ENCODE measurements around the gene FNDC5.
"Not testable (repeated sequence)": the region's sequence is repeated elsewhere in the genome, so short reads cannot be mapped to it uniquely, and the experiment has no call there.

The FNDC5 gene

GRCh38 chr1:32870615-32871363, at the start of gene FNDC5:
FNDC5 (minus strand) TSS chr1:32870912.
- DNase-seq (ENCODE audit: low read depth, low spot score): no peak

- DNase-seq (ENCODE audit: low read depth, low spot score): no peak
Observed at GRCh38 chr1:32919811-32920733, 49.4 kb upstream of the FNDC5 start.

- no peak for DNase-seq (ENCODE audit: low read depth, low spot score)
Observed at GRCh38 chr1:32918179-32918578, 47.5 kb upstream of the FNDC5 start.

GRCh38 chr1:32917521-32917920, 46.8 kb upstream of the FNDC5 start:
- DNase-seq (ENCODE audit: low read depth, low spot score): no peak

GRCh38 chr1:32915766-32916706, 45.3 kb upstream of the FNDC5 start:
- DNase-seq (ENCODE audit: low read depth, low spot score): no peak

GRCh38 chr1:32910319-32910718, 39.6 kb upstream of the FNDC5 start:
- no peak for DNase-seq (ENCODE audit: low read depth, low spot score)

GRCh38 chr1:32907435-32907834, 36.7 kb upstream of the FNDC5 start:
- no peak for DNase-seq (ENCODE audit: low read depth, low spot score)

GRCh38 chr1:32906654-32907053, 35.9 kb upstream of the FNDC5 start:
- no peak for DNase-seq (ENCODE audit: low read depth, low spot score)

GRCh38 chr1:32905588-32905987, 34.9 kb upstream of the FNDC5 start:
- not testable (repeated sequence) for DNase-seq (ENCODE audit: low read depth, low spot score)

- no peak for DNase-seq (ENCODE audit: low read depth, low spot score)
Observed at GRCh38 chr1:32904797-32905196, 34.1 kb upstream of the FNDC5 start.

- no peak for DNase-seq (ENCODE audit: low read depth, low spot score)
Observed at GRCh38 chr1:32903991-32904785, 33.5 kb upstream of the FNDC5 start.

GRCh38 chr1:32902535-32902920, 31.8 kb upstream of the FNDC5 start:
- DNase-seq (ENCODE audit: low read depth, low spot score): no peak

GRCh38 chr1:32901823-32902534, 31.3 kb upstream of the FNDC5 start:
- DNase-seq (ENCODE audit: low read depth, low spot score): no peak

GRCh38 chr1:32900956-32901822, 30.5 kb upstream of the FNDC5 start, which contains the start of gene TMEM54:
TMEM54 (minus strand) TSS chr1:32901389; CDS start chr1:32901238, 151 bp downstream.
- DNase-seq (ENCODE audit: low read depth, low spot score): no peak

GRCh38 chr1:32900371-32900955, 29.8 kb upstream of the FNDC5 start:
- no peak for DNase-seq (ENCODE audit: low read depth, low spot score)

- DNase-seq (ENCODE audit: low read depth, low spot score): no peak
Observed at GRCh38 chr1:32899586-32900296, 29.0 kb upstream of the FNDC5 start.

GRCh38 chr1:32898958-32899357, 28.2 kb upstream of the FNDC5 start:
- DNase-seq (ENCODE audit: low read depth, low spot score): no peak

- no peak for DNase-seq (ENCODE audit: low read depth, low spot score)
Observed at GRCh38 chr1:32898056-32898455, 27.3 kb upstream of the FNDC5 start.

Data from iPS DF 19.7 (cell line).